Heart left ventricle (tissue), 16 donors: ENCODE results near the gene NKX2-1. TPM values are rescaled to one million over a fixed set of nuclear protein-coding genes. Genes with fewer than 3 reads are reported as not detected.

Experiments used
- ATAC-seq, 4 donors: fragments of 200-7000 bp; cut with Tn5 transposase; one replicate each; pipeline ENCODE4 v1.9.1; 2020 to 2022; ENCODE audit warnings: moderate library complexity in 4 of 4, mild to moderate bottlenecking in 3 of 4, moderate number of reproducible peaks in 1 of 4
- DNase-seq, 5 donors: peaks; one replicate each; pipeline ENCODE4 v3.0.0-alpha.2; 2020
- H3K27ac ChIP-seq, 12 donors: fragments of 200-600 bp; sonication (generic) in 4 of 12; one replicate each; pipeline versions ENCODE4 v1.5.0 to v1.8.0; 2016 to 2022; ENCODE audit warnings: mild to moderate bottlenecking in 2 of 12
- H3K27me3 ChIP-seq, 9 donors: fragments of 200-600 bp; sonication (generic) in 2 of 9; one replicate each; pipeline versions ENCODE4 v1.5.1 to v1.8.0; 2016 to 2022; ENCODE audit warnings: mild to moderate bottlenecking in 3 of 9
- H3K36me3 ChIP-seq, 9 donors: fragments of 200-600 bp; sonication (generic) in 2 of 9; one replicate each; pipeline versions ENCODE4 v1.5.0 to v1.8.0; 2018 to 2022; ENCODE audit warnings: mild to moderate bottlenecking in 2 of 9
- H3K4me1 ChIP-seq, 12 donors: fragments of 200-600 bp; sonication (generic) in 4 of 12; one replicate each; pipeline versions ENCODE4 v1.5.0 to v1.8.0; 2016 to 2022; ENCODE audit warnings: mild to moderate bottlenecking in 3 of 12
- H3K4me3 ChIP-seq, 12 donors: fragments of 200-600 bp; sonication (generic) in 4 of 12; one replicate each; pipeline versions ENCODE4 v1.5.0 to v1.8.0; 2017 to 2022; ENCODE audit warnings: mild to moderate bottlenecking in 9 of 12, moderate library complexity in 4 of 12
- H3K9me3 ChIP-seq, 12 donors: fragments of 200-600 bp; sonication (generic) in 4 of 12; one replicate each; pipeline versions ENCODE4 v1.5.0 to v1.8.0; 2016 to 2022; ENCODE audit warnings: mild to moderate bottlenecking in 1 of 12
- CTCF ChIP-seq, 12 donors: fragments of 200-600 bp; sonication (generic) in 4 of 12; IDR thresholded peaks; one replicate each; pipeline versions ENCODE4 v1.5.0 to v1.8.0; 2018 to 2022; ENCODE audit warnings: antibody characterized with exemption in 12 of 12, mild to moderate bottlenecking in 5 of 12
- POLR2A ChIP-seq, 2 donors: fragments of 450-650 bp; IDR thresholded peaks; one replicate each; pipeline ENCODE4 v1.6.1; 2017; ENCODE audit warnings: antibody characterized with exemption in 2 of 2, mild to moderate bottlenecking in 2 of 2, moderate library complexity in 2 of 2
- WGBS, 4 donors: extraction: QIAGEN DNeasy Blood & Tissue Kit in 2 of 4; methylation state at CpG; one replicate each; pipeline versions ENCODE4 v1.1.5 to v1.1.7; 2013 to 2018; 5-methylcytosine and 5-hydroxymethylcytosine counted together
- intact Hi-C, 10 donors: fragments of 100-400 bp; cut with DNase I; formaldehyde crosslinking; loops; one replicate each; pipeline versions ENCODE4 v1.11.1 to v1.14.2; 2022
- polyA plus RNA-seq, 2 donors: library from polyadenylated mRNA; stranded (reverse); fragments of 200-250 nt; gene quantifications; one replicate each; pipeline ENCODE4 v1.2.3, GENCODE V29; 2013
- total RNA-seq, 9 donors: library from RNA; depleted of rRNA in 2 of 9; stranded (reverse); fragments of >200 nt in 2 of 9; fragmentation: NEBNext Ultra II Directional in 3 of 9; extraction: Animal tissue kit (Norgen Biotek cat#: 25700) in 3 of 9; gene quantifications; one replicate each; pipeline versions ENCODE4 v1.1.0 to v1.2.4, GENCODE V29; 2016 to 2023
- donor health status: ischemic (EF 13 %, LVEDD 7.1; RV severe dilation, severe dysfunction).
- donor health status: healthy with polysubstance abuse.
- donor health status: DM: no; HTN: yes; CAD: no.
- donor health status: DM: no; HTN: no; CAD: no.
- donor health status: ischemic (EF 25% LVEDD 6.9; RV normal size, moderate dysfunction).
- donor health status: ischemic (EF 25% LVEDD 5.7; RV mildly dilated, moderate dysfunction).
- donor health status: healthy.
- donor health status: DM: yes; HTN: yes; CAD: no.
- donor health status: ischemic (EF 35%, LVEDD 5.7; RV mildly dilated, moderate dysfunction).
- donor health status: nonischemic (EF 11% LVEDD 7.7; RV severe dilation, severe dysfunction).
- donor health status: DM: yes; HTN: yes; CAD: no.
- donor health status: PGD.
- donor health status: ischemic (EF 29% LVEDD 5.4; RV normal size, mild dysfunction).
- donor health status: nonischemic (EF 23%, LVEDD 6.1; RV moderate dilation, normal function).

Gene NKX2-1
- total and polyA plus RNA-seq, 11 donors: not detected

DNA sequence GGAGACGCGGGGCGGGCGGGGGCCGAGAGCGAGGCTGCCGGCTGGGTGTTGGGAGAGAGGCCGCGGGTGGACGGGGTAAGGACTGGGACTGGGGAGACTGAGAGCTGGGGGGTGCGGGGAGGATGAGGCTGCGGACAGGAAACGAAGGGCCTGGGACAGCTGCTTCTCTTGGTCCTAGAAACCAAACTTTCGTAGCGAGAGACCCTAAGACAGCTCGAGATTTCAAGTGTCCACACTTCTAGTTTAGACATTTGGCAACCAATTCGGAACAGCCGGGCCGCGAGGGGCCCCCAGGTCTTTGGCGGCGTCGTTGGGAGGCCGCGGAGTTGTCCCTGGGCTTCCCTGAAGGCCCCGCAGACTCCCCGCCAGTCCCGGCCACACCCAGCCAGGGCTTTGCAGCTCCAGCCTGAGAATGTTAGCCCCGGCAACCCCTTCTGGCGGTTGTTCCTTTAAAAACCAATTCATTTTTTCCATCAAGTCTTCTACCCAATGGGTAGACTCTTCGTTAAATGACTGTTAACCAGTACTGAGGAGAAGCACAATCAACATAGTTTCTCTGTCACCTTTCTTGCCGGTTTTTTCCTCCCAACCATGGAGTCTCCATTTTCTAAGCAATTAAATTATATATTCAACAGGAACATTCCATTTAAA, 11.5 kb downstream of the NKX2-1 start:
- Histone ChIP-seq H3K27me3 (peaks cover 68 to 100% (median 97%) of the 10 kb centered on the region in 9 donors), H3K36me3 (no peaks in the 10 kb centered on the region), H3K9me3 (no peaks in the 10 kb centered on the region), H3K27ac (no peak overlapping the region), H3K4me1 (peaks cover 0 to 23% (median 7%) of the 10 kb centered on the region in 12 donors), H3K4me3 (no peak overlapping the region)
- ATAC-seq: no peak
- intact Hi-C loops: no loop called here
- WGBS, 4 donors: 3 to 4% (median 4%) methylated on average over 25 to 32 of the region's 32 CpGs
- TF ChIP-seq CTCF (IDR thresholded peaks at IDR 0.05): no peak
- no peak for DNase-seq

DNA sequence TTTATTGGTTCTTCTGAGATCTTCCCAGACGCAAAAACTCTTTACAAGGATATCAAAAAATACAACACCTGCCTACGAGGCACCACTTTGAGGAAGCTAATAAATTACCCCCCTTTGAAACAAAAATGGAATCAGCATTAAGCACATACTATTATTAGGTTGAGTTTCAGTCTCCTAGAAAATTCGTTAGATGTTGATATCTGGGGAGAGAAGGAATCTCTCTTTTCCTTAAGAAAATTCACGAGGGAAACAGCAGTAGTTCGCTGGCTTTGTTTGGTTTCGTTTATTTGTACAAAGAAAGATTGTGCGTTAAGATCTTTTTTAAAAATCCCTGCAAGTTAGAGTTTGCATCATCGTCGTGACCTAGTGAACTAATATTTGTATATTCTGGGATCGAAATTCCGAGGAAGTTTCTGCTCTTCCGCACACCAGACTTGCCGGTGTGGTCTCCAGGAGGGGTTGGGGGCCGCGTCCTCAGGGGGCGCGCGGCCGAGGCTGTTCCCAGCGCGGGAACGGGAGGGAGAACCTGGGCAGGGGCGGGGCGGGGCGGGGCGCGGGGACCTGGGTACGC, 12.1 kb downstream of the NKX2-1 start:
- peaks cover 69 to 99% (median 97%) of the 10 kb centered on the region in 9 donors for H3K27me3 ChIP-seq
- intact Hi-C loops: no loop called here
- H3K27ac ChIP-seq: no peak overlapping the region
- WGBS, 4 donors: 3 to 6% (median 4%) methylated on average over 13 to 28 of the region's 28 CpGs
- H3K4me3 ChIP-seq: no peak overlapping the region
- H3K9me3 ChIP-seq: no peaks in the 10 kb centered on the region
- no peaks in the 10 kb centered on the region for H3K36me3 ChIP-seq
- no peak for DNase-seq
- TF ChIP-seq CTCF (IDR thresholded peaks at IDR 0.05): no peak
- no peak for TF ChIP-seq POLR2A (IDR thresholded peaks at IDR 0.05)
- peaks cover 0 to 18% (median 7%) of the 10 kb centered on the region in 12 donors for H3K4me1 ChIP-seq
- no peak for ATAC-seq

DNA sequence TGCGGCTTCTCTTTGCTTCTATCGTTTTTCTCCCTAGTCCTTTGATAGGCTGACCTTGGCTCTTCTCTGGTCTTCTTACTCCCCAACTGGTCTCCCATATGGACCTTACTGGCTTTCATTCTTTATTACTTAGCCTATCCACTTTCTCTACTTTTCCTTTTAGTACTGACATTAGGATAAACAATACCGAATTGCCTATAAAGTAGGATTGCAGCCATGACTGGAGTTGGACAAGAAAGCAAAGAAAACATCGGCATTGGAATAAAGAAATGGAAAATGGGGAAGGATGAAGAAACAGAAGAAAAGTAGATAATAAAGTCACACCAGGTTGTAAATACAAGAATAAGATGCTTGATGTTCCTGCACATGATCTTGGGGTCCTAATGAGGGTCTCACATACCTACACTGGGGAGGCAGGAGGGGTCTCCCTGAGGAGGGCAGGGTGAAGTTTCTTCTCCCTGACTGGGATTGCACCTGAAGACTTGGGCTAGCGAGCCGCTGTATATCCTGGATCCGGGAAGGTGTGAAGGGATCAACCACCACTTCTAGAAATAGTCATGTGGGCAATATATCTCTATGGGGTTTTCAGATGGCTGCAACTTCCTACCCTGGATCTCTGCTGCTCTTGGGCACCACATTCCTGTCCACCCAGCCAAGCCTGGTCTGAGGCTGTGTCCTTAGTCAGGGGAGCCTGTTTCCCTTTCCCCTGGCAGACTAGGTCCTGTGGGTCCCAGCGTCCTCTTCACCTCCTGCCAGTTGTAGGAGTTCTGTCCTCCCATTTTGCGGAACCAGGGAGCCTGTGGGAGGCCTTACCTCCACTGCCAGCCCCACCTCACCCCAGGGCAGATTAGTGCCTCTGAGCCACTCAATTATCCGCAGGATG, 13.1 kb downstream of the NKX2-1 start:
- Histone ChIP-seq H3K36me3 (no peaks in the 10 kb centered on the region), H3K9me3 (no peaks in the 10 kb centered on the region), H3K27ac (no peak overlapping the region), H3K4me3 (no peak overlapping the region), H3K27me3 (peaks cover 66 to 99% (median 96%) of the 10 kb centered on the region in 9 donors), H3K4me1 (peaks cover 0 to 18% (median 7%) of the 10 kb centered on the region in 12 donors)
- TF ChIP-seq CTCF (IDR thresholded peaks at IDR 0.05) (no peak), POLR2A (IDR thresholded peaks at IDR 0.05) (no peak)
- WGBS, 4 donors: 8 to 10% (median 10%) methylated on average over 8 to 10 of the region's 10 CpGs
- DNase-seq (no peak), ATAC-seq (no peak)
- intact Hi-C loops: no loop called here
